CD1c-positive myeloid dendritic cell (primary cell): ENCODE data around the gene KRTAP10-12.
"Not testable (repeated sequence)": the region's sequence is repeated elsewhere in the genome, so short reads cannot be mapped to it uniquely, and the experiment has no call there.

ENCODE experiments used
- DNase-seq: peaks from one replicate; pipeline ENCODE4 v3.0.0-alpha.2; 2016; ENCODE audit errors: extremely low spot score

KRTAP10-12 gene

GRCh38 chr21:44670642-44671432 lies 26.1 kb upstream of the KRTAP10-12 start:
- DNase-seq = no peak

GRCh38 chr21:44671911-44672310 lies 25.1 kb upstream of the KRTAP10-12 start:
- DNase-seq = no peak

DNA sequence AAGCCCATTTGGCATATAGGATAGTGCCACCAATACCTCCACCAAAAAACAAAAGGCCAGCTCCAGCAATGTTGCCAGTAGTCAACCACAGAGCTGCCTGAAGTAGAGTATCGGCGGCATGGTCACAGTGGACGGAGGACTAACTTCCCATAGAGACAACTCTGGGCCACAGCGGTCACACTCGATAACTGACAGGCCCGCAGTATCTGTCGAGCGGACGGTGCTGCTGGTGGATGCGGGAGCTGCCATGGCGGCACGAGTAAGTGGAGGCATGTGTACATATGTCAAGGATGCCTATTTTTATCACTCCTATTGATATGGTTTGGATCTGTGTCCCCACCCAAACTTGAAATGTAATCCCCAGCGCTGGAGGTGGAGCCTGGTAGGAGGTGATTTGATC lies 19.1 kb upstream of the KRTAP10-12 start:
- DNase-seq = no peak

GRCh38 chr21:44681152-44681551 lies 15.8 kb upstream of the KRTAP10-12 start:
- DNase-seq = no peak

GRCh38 chr21:44681861-44682579 lies 15.0 kb upstream of the KRTAP10-12 start, which contains the start of gene KRTAP12-1:
Gene KRTAP12-1, minus strand, starts transcription at chr21:44682163. Its CDS starts 40 bp downstream, at chr21:44682123.
- DNase-seq = no peak

DNA sequence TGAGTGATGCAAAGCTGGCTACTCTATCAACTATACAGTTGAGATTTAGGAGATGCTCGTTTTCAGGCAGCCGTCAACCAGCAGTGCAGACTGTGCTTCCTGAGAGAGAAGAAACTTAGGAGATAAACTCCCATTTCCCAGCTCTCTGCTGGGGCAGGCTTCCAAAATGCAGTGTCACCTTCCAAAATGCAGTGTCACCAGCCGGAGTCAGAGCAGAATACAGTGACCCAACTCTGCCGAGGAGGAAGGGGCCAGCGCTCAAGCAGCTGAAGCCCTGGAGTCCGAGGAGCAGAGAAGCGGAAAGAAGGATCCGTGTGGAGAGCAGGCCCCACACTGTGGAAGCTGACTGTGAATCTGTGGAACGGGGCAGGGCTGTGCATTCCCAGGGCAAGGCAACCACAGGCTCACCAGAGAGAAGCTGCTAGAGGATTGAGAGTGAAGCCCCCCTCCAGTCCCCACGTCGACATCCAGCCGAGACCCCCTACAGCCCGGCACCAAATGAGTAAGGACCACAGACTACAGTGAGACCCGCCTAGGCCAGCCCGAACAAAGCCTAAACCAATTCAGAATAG lies 14.3 kb upstream of the KRTAP10-12 start:
- no peak for DNase-seq

DNA sequence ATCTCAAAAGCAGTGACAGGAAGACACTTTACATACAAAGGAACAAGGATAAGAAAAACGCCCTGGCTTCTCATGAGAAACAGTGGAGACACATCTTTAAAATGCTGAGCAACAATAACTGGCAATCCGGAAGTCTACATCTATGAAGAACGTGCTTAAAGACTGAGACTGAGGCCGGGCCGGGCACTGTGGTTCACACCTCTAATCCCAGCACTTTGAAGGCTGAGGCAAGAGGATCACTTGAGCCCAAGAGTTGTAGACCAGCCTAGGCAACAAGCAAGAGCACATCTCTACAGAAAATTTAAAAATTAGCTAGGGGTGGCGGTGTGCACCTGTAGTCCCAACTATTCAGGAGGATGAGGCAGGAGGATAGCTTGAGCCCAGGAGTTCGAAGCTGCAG lies 12.9 kb upstream of the KRTAP10-12 start:
- no peak for DNase-seq

GRCh38 chr21:44684483-44684882 lies 12.5 kb upstream of the KRTAP10-12 start:
- no peak for DNase-seq

DNA sequence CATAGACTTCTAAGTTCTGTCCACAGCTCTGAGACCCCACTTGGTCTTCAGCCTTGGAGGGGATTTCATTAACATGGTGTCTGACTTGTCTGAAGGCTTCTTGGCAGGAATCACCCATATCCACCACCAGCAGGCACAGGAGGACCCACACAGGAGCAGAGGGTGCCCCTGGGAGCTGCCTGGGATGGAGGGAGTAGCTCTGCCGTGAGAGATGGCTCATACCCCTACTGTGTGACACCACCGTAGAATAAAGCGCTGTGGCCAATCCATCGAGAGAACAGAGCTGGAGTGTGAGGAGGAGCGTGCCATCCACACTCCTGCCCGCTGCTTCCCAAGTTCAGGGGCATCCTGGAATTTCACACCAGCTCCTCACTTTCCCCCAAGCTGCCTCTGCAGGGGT lies 11.9 kb upstream of the KRTAP10-12 start:
- DNase-seq = not testable (repeated sequence)

DNA sequence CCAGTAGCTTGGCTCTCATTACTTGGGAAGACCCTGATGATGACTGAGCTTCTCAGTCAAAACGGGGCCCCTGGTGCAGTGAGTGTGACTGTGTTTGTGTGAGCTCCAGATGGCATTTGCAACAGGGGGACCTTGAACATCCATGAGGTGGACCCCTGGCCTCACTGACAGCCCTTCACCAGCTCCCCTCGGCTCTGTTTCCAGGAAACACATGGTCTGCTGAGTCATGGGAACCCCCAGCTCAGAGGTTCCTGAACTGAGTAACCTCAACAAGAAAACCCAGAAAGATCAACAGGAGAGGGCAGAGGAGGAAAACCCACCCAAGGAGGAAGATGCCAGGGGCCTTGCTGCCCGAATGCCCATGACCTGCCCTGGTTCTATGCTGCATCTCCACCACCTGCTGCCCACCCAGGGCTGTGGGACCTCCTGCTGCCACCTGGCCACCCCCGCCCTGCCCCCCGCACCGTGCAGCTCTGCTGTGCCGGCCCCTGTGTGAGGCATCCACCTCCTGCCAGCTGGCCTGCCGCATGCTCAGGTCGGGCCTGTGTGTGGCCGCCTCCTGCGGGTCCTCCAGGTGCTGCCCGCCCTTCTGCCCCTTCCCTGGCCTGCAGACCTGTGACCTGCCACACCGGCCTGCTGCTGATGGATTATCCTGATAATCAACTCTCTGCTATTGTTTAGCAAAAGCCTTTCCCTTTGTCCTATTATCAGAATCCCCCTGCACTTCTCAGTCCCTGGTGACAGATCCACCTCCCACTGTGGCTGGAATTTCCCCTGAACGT lies 10.8 kb upstream of the KRTAP10-12 start:
- no peak for DNase-seq

DNA sequence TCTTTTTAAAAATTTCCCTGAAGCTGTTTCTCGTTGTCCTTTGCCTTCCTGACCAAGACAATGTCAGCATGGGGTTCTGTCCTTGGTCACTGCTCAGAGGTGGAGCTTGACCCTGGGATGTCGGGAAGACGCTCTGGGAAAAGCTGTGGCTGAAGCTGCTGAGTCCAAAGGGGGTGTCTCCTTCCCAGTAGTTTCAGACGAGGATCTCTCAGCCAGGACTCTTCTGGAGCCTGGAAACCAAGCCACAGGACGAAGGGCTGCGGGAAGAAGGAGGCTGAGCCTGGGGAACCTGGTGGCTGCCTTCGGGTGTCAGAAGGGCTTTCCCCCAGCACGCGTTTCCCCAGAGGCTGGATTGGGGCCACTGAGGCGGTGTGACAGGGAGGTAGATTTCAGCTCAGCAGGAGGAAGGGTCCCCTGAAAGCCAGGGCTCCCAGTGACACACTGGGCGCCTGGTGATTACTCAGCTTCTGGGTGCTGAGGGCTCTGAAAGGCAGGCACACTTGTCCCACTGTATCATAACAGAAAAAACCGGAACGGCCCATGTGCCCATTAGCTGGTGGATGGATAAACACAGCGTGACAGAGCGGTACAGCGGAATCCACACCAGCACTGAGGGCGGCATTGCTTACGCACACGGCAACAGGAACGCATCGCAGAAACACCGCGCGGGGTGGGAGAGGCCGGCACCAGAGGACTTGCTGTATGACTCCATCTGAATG lies 10.0 kb upstream of the KRTAP10-12 start:
- no peak for DNase-seq

GRCh38 chr21:44687671-44688070 lies 9.3 kb upstream of the KRTAP10-12 start:
- no peak for DNase-seq

DNA sequence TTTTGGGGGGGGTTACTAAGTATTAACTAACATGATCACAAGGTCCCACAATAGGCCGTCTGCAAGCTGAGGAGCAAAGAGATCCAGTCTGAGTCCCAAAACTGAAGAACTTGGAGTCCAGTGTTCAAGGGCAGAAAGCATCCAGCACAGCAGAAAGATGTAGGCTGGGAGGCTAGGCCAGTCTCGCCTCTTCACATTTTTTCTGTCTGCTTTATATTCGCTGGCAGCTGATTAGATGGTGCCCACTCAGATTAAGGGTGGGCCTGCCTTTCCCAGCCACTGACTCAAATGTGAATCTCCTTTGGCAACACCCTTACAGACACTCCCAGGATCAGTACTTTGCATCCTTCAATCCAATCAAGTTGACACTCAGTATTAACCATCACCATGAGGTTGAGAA lies 7.2 kb upstream of the KRTAP10-12 start:
- not testable (repeated sequence) for DNase-seq

DNA sequence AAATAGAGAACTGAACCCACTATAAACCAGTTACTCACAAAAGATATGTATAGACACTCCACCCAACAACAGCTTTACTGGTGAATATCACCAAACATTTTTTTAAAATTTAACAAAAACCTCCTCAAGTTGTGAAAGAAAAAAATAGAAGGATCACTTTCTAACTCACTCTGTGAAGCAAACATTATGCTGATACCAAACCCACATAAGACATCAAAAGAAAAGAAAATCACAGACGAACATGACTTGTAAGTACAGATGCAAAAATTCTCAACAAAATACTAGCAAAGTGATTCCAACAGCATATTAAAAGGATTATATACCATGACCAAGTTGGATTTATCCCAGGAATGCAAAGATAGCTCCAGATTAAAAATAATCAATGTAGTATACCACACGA lies 5.3 kb upstream of the KRTAP10-12 start:
- no peak for DNase-seq

- no peak for DNase-seq
Measured at GRCh38 chr21:44692798-44693512, 4.0 kb upstream of the KRTAP10-12 start.

DNA sequence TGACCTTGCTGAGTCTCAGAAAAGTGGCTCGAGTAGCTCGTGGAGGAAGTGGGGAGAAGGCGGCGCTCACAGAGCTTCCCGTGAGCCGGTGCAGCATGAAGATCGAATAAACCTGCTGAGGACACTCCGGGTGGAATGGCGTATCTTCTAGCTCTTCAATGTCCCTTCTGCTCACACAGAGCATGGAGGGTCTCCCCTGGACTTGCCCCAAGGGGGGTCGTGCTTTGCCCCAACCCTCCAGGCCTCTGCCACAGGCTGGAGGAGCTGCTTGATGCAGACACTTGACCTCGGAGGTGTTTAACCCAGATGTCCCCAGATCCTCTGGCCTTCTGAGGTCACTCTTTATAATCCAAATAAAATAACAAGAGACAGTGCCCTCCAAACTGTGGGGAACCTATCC lies 2.2 kb upstream of the KRTAP10-12 start:
- no peak for DNase-seq

DNA sequence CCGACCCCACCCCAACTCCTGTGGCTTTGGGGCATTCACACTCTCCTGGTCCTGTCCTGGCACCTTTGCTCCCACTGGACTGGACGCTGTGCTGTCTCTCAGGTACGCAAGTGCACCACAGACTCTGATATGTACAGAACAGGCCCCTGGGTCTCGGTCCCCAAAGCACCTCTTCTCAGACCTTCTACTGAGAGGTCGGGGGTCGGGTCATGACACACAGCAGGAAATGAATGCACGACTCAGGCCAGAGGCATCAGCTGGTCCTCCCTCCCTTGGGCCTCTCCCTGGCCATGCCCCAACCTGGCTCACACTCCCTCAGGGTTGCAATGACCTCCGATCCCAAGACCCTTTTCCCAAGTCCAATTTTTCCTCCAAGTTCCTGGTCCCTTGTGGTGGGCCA lies 1.8 kb upstream of the KRTAP10-12 start:
- DNase-seq = no peak

DNA sequence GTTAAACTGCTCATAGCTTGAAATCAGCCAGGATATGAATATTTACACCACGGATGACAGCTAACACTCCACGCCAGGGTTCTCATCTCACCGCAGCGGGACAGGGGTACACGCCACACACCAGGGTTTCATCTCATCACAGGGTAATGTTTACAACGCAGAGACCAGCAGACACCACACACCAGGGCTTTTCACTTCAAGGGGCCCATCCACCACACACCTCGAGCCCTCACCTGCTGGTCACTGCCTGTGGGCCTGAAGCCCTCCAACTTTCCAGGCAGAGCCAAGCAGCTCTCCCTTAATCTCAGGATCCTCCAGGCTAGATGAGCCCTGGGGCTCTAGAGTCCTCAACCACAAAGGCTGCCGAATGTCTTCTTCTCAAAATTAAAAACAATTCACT lies 1.3 kb upstream of the KRTAP10-12 start:
- DNase-seq = no peak

DNA sequence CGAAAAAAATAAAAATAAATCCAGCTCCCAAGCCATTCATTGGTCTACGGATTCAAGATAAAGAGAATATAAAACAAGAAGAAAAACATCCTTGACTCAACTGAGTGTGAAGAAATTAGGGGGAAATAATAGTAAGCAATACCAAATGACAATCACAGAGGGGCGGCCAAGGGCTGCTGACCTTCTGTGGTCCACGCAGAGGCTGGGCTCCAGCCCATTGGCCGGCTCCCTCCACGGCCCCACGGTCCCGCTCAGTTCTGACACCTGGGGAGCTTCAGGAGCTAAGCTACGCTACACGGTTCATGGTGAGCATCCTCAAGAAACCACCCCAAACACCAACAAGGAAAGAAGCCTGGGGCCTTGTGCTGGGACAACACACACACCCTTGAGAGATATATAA lies 400 bp upstream of the KRTAP10-12 start:
- DNase-seq = no peak

- no peak for DNase-seq
Measured at GRCh38 chr21:44697811-44698734, 1.1 kb downstream of the KRTAP10-12 start.
